WI38 (cell line): ENCODE data around the gene MAEL.

Experiments used
- H3K4me3 ChIP-seq: 2 replicates; pipeline ENCODE4 v1.5.1; 2011; ENCODE audit warnings: low read depth, mild to moderate bottlenecking, control low read depth, low read length
- CTCF ChIP-seq: IDR thresholded peaks from 2 replicates; pipeline ENCODE4 v1.5.1; 2012; ENCODE audit warnings: low read depth, mild to moderate bottlenecking, control low read depth, low read length

Gene MAEL

GRCh38 chr1:166951050-166951449 is 38.0 kb upstream of the MAEL start:
- no peak overlapping the region for H3K4me3 ChIP-seq
- no peak for TF ChIP-seq CTCF

- TF ChIP-seq CTCF: no peak
- H3K4me3 ChIP-seq: no peak overlapping the region
Observed at GRCh38 chr1:166952002-166952746, 36.9 kb upstream of the MAEL start.

- no peak for TF ChIP-seq CTCF
Observed at GRCh38 chr1:166953491-166953890, 35.6 kb upstream of the MAEL start.

GRCh38 chr1:166956057-166956850 is 32.8 kb upstream of the MAEL start:
- TF ChIP-seq CTCF: no peak
- no peak overlapping the region for H3K4me3 ChIP-seq

More at GRCh38 chr1:166953491-166953890, 35.6 kb upstream of the MAEL start:
- H3K4me3 ChIP-seq: no peak overlapping the region

- no peak overlapping the region for H3K4me3 ChIP-seq
- TF ChIP-seq CTCF: no peak
Observed at GRCh38 chr1:166956872-166957271, 32.2 kb upstream of the MAEL start.

GRCh38 chr1:166960858-166961474 is 28.1 kb upstream of the MAEL start:
- TF ChIP-seq CTCF: no peak
- no peak overlapping the region for H3K4me3 ChIP-seq
